ENCODE data around the gene PLA2G2A. TPM values are rescaled to one million over a fixed set of nuclear protein-coding genes. Genes with fewer than 3 reads are reported as not detected.

Gene PLA2G2A
- total and polyA plus RNA-seq, 2 donors (not counting 1 experiment from before 2014, with no cell fraction given): not detected

GRCh38 chr1:19945914-19946313 is 33.5 kb downstream of the PLA2G2A start:
- H2AFZ ChIP-seq (ENCODE audit: insufficient read depth, low read depth, low read length, poor library complexity, severe bottlenecking): no peak overlapping the region
- CTCF ChIA-PET: interaction anchor here (1.1 to 1.4 kb wide), 2 partner anchors 30 to 156 kb away, joined by 3 to 4 read pairs; no protein-coding TSS in a partner anchor
- no peaks in the 10 kb centered on the region for H3K9me3 ChIP-seq (ENCODE audit: control extremely low read depth in 1 of 3, control insufficient read depth in 2 of 3, insufficient read depth in 1 of 3, low read length in 2 of 3)
- ATAC-seq (ENCODE audit: low read depth) (no peak), DNase-seq (no peak)
- H3K79me2 ChIP-seq (ENCODE audit: control insufficient read depth, insufficient read depth, low read length): no peaks in the 10 kb centered on the region
- H4K20me1 ChIP-seq (ENCODE audit: control insufficient read depth, insufficient read depth, low read length, poor library complexity, severe bottlenecking): no peaks in the 10 kb centered on the region
- Mint-ChIP-seq H3K27me3 (peaks cover 32% of the 10 kb centered on the region), H3K9me3 (ENCODE audit: insufficient read depth) (no peaks in the 10 kb centered on the region), H3K4me3 (no peak overlapping the region), H3K27ac (no peak overlapping the region), H3K4me1 (no peaks in the 10 kb centered on the region)
- no peaks in the 10 kb centered on the region for H3K36me3 ChIP-seq (replicated peaks in 1 of 2; ENCODE audit: control extremely low read depth in 1 of 2, control insufficient read depth in 1 of 2, extremely low read depth in 1 of 2, insufficient read depth in 2 of 2, low read length in 1 of 2)
- intact Hi-C loops (cut with micrococcal nuclease): no loop called here
- 86% methylated on average over 1 of the region's 2 CpGs for WGBS (ENCODE audit: insufficient coverage)
- TF ChIP-seq EZH2 (IDR thresholded peaks at IDR 0.05; ENCODE audit: borderline replicate concordance, insufficient read depth, low read depth, low read length, poor library complexity, severe bottlenecking) (no peak), CTCF (IDR thresholded peaks at IDR 0.05) (no peak)
- H3K4me2 ChIP-seq (replicated peaks; ENCODE audit: low read depth, low read length, poor library complexity, severe bottlenecking): no peak overlapping the region
- POLR2A ChIA-PET: no interaction called here
- no peak overlapping the region for H3K9ac ChIP-seq (ENCODE audit: low read length)
- H3K27ac ChIP-seq (ENCODE audit: low read length in 2 of 2): no peak overlapping the region
- no peaks in the 10 kb centered on the region for H3K4me1 ChIP-seq (ENCODE audit: control insufficient read depth in 2 of 2, insufficient read depth in 2 of 2, low read length in 2 of 2)
- H3K27me3 ChIP-seq (replicated peaks in 1 of 4; ENCODE audit: control extremely low read depth in 1 of 4, control insufficient read depth in 3 of 4, insufficient read depth in 4 of 4, low read length in 3 of 4): peaks cover 0 to 5% (median 0%) of the 10 kb centered on the region in 4 experiments
- H3K4me3 ChIP-seq (ENCODE audit: control extremely low read depth in 1 of 5, extremely low read depth in 1 of 5, insufficient read depth in 1 of 5, low read depth in 2 of 5, low read length in 4 of 5): no peak overlapping the region

GRCh38 chr1:19942657-19943056 is 36.8 kb downstream of the PLA2G2A start:
- H3K4me1 Mint-ChIP-seq: no peaks in the 10 kb centered on the region
- Histone ChIP-seq H3K4me1 (ENCODE audit: control insufficient read depth in 2 of 2, insufficient read depth in 2 of 2, low read length in 2 of 2) (no peaks in the 10 kb centered on the region), H4K20me1 (ENCODE audit: control insufficient read depth, insufficient read depth, low read length, poor library complexity, severe bottlenecking) (no peaks in the 10 kb centered on the region), H3K9me3 (ENCODE audit: control extremely low read depth in 1 of 3, control insufficient read depth in 2 of 3, insufficient read depth in 1 of 3, low read length in 2 of 3) (no peaks in the 10 kb centered on the region), H2AFZ (ENCODE audit: insufficient read depth, low read depth, low read length, poor library complexity, severe bottlenecking) (no peak overlapping the region), H3K79me2 (ENCODE audit: control insufficient read depth, insufficient read depth, low read length) (no peaks in the 10 kb centered on the region), H3K4me3 (ENCODE audit: control extremely low read depth in 1 of 5, extremely low read depth in 1 of 5, insufficient read depth in 1 of 5, low read depth in 2 of 5, low read length in 4 of 5) (no peak overlapping the region), H3K36me3 (replicated peaks in 1 of 2; ENCODE audit: control extremely low read depth in 1 of 2, control insufficient read depth in 1 of 2, extremely low read depth in 1 of 2, insufficient read depth in 2 of 2, low read length in 1 of 2) (no peaks in the 10 kb centered on the region), H3K27ac (ENCODE audit: low read length in 2 of 2) (no peak overlapping the region), H3K9ac (ENCODE audit: low read length) (no peak overlapping the region), H3K27me3 (replicated peaks in 1 of 4; ENCODE audit: control extremely low read depth in 1 of 4, control insufficient read depth in 3 of 4, insufficient read depth in 4 of 4, low read length in 3 of 4) (peaks cover 0 to 5% (median 0%) of the 10 kb centered on the region in 4 experiments), H3K4me2 (replicated peaks; ENCODE audit: low read depth, low read length, poor library complexity, severe bottlenecking) (no peak overlapping the region)
- H3K9me3 Mint-ChIP-seq (ENCODE audit: insufficient read depth): no peaks in the 10 kb centered on the region
- DNase-seq: no peak
- WGBS (ENCODE audit: insufficient coverage): 93% methylated on average over 2 of the region's 2 CpGs
- no peak for TF ChIP-seq CTCF (IDR thresholded peaks at IDR 0.05)
- TF ChIP-seq EZH2 (IDR thresholded peaks at IDR 0.05; ENCODE audit: borderline replicate concordance, insufficient read depth, low read depth, low read length, poor library complexity, severe bottlenecking): no peak
- peaks cover 16% of the 10 kb centered on the region for H3K27me3 Mint-ChIP-seq
- ChIA-PET POLR2A (no interaction called here), CTCF (no interaction called here)
- intact Hi-C loops (cut with micrococcal nuclease): no loop called here
- no peak overlapping the region for H3K4me3 Mint-ChIP-seq
- no peak overlapping the region for H3K27ac Mint-ChIP-seq
- no peak for ATAC-seq (ENCODE audit: low read depth)

Measured in B cell (primary cell).